GM12801 (cell line): ENCODE results near the gene URAD.

Experiments used
- CTCF ChIP-seq: IDR thresholded peaks from one replicate; pipeline ENCODE4 v1.5.1; 2011; ENCODE audit warnings: control low read depth; ENCODE audit not compliant: insufficient read length; ENCODE audit errors: extremely low read depth

Gene URAD

GRCh38 chr13:27962982-27963381, 25.5 kb downstream of the URAD start:
- TF ChIP-seq CTCF: no peak

GRCh38 chr13:27962128-27962841, 26.2 kb downstream of the URAD start:
- no peak for TF ChIP-seq CTCF

GRCh38 chr13:27961227-27962085, 27.0 kb downstream of the URAD start:
- no peak for TF ChIP-seq CTCF

GRCh38 chr13:27960362-27961226, 27.9 kb downstream of the URAD start:
- TF ChIP-seq CTCF: no peak

- TF ChIP-seq CTCF: no peak
Measured at GRCh38 chr13:27959976-27960361, 28.5 kb downstream of the URAD start.

- no peak for TF ChIP-seq CTCF
Measured at GRCh38 chr13:27956576-27957300, 31.8 kb downstream of the URAD start.
